OCI-LY3 (cell line): Measurements from ENCODE around the gene PIK3R6.

Experiments
- H2AFZ ChIP-seq: fragments of 200-600, 300-600 bp; shearing (Covaris generic); 2 replicates; pipeline ENCODE4 v1.6.0; 2014; ENCODE audit warnings: antibody characterized with exemption, low read depth, low read length
- H3K27ac ChIP-seq: fragments of 200-600, 300-600 bp; sonication (generic); 2 replicates; pipeline ENCODE4 v1.5.1; 2014; ENCODE audit warnings: mild to moderate bottlenecking, low read length, moderate library complexity, mixed read lengths
- H3K27me3 ChIP-seq: fragments of 200-600, 300-600 bp; sonication (generic); 2 replicates; pipeline ENCODE4 v1.6.1; 2014; ENCODE audit warnings: low read depth, low read length, mixed read lengths
- H3K36me3 ChIP-seq: fragments of 200-600, 300-600 bp; sonication (generic); replicated peaks from 2 replicates; pipeline ENCODE3; 2014; ENCODE audit warnings: low read depth, low read length, mixed read lengths
- H3K4me1 ChIP-seq: fragments of 300-600, 200-600 bp; sonication (generic); 2 replicates; pipeline ENCODE4 v1.6.1; 2014; ENCODE audit warnings: low read length, mixed read lengths
- H3K4me2 ChIP-seq: fragments of 200-600, 300-600 bp; sonication (generic); 2 replicates; pipeline ENCODE4 v1.6.1; 2014; ENCODE audit warnings: low read length, mixed read lengths
- H3K4me3 ChIP-seq: fragments of 300-600, 200-600 bp; sonication (generic); 2 replicates; pipeline ENCODE4 v1.5.1; 2014; ENCODE audit warnings: antibody characterized with exemption, mild to moderate bottlenecking, low read length, moderate library complexity
- H3K79me2 ChIP-seq: fragments of 300-600, 200-600 bp; shearing (Covaris generic); 2 replicates; pipeline ENCODE4 v1.6.1; 2014; ENCODE audit warnings: mild to moderate bottlenecking, low read length, mixed read lengths
- H3K9ac ChIP-seq: fragments of 300-600, 200-600 bp; shearing (Covaris generic); 2 replicates; pipeline ENCODE4 v1.6.0; 2014; ENCODE audit warnings: mild to moderate bottlenecking, low read length, moderate library complexity
- H3K9me3 ChIP-seq: fragments of 200-600, 300-600 bp; shearing (Covaris generic); 2 replicates; pipeline ENCODE4 v1.6.1; 2014; ENCODE audit warnings: low read length, mixed read lengths; ENCODE audit not compliant: insufficient read depth
- H4K20me1 ChIP-seq: fragments of 200-600, 300-600 bp; sonication (generic); 2 replicates; pipeline ENCODE4 v1.6.1; 2016; ENCODE audit warnings: low read length, mixed read lengths; ENCODE audit not compliant: insufficient read depth
- EZH2phosphoT487 ChIP-seq: fragments of 200-600 bp; shearing (Covaris generic); IDR thresholded peaks from 2 replicates; pipeline ENCODE4 v1.6.1; 2018; ENCODE audit warnings: antibody characterized with exemption, mixed run types, low read depth
- TF ChIP-seq, protein P1 (sequence below): fragments of 200-600, 300-600 bp; sonication (generic); IDR thresholded peaks from 2 replicates; pipeline ENCODE4 v1.5.1; 2014; ENCODE audit warnings: antibody characterized with exemption, low read length, low read depth

PIK3R6 gene

DNA sequence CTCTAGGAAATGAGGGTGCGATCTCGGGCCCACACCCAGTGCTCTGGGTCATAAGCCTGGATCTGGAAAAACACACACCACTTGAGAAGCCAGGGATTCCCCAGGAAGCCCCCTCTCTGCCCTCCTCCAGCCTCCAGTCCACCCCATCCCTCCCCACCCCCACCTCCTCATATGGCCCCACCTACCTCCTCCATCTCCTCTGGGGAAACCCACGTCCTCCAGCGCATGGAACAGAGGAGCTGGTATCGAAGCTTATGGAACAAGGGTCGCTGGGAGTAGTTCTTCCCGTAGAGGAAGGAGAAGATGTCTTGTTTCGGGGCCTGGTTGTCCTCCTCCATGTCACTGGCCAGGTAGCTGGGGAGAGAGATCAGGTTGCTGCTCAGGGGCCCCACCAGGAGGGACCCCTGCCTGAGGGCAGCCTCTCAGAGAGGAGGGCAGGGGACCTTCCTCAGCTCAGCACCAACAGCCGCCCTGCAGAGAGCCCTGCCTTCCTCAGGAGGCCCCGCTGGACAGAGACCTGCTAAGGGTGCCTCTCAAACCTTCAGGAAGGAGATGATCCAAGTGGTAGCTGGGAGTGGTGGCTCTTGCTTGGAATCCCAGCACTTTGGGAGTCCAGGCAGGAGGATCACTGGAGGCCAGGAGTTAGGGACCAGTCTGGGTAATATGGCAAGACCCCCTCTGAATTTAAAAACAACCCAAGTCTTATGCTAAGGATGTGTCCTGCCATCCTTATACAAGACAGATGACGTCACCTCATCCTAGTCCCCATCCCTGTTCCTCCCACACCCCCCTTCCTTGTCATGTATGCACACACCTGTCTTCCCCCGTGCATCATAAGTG, 114.1 kb downstream of the PIK3R6 start:
- no peak overlapping the region for H3K27ac ChIP-seq
- H3K27me3 ChIP-seq, result no peaks in the 10 kb centered on the region
- no peak overlapping the region for H3K4me3 ChIP-seq
- H4K20me1 ChIP-seq, result no peaks in the 10 kb centered on the region
- H3K4me1 ChIP-seq, result no peaks in the 10 kb centered on the region
- no peaks in the 10 kb centered on the region for H3K36me3 ChIP-seq
- H3K79me2 ChIP-seq, result no peaks in the 10 kb centered on the region
- H3K9ac ChIP-seq, result no peak overlapping the region
- no peak overlapping the region for H2AFZ ChIP-seq
- H3K9me3 ChIP-seq, result no peaks in the 10 kb centered on the region
- TF ChIP-seq, protein P1, sequence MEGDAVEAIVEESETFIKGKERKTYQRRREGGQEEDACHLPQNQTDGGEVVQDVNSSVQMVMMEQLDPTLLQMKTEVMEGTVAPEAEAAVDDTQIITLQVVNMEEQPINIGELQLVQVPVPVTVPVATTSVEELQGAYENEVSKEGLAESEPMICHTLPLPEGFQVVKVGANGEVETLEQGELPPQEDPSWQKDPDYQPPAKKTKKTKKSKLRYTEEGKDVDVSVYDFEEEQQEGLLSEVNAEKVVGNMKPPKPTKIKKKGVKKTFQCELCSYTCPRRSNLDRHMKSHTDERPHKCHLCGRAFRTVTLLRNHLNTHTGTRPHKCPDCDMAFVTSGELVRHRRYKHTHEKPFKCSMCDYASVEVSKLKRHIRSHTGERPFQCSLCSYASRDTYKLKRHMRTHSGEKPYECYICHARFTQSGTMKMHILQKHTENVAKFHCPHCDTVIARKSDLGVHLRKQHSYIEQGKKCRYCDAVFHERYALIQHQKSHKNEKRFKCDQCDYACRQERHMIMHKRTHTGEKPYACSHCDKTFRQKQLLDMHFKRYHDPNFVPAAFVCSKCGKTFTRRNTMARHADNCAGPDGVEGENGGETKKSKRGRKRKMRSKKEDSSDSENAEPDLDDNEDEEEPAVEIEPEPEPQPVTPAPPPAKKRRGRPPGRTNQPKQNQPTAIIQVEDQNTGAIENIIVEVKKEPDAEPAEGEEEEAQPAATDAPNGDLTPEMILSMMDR, result no peak
- no peak for TF ChIP-seq EZH2phosphoT487
- no peak overlapping the region for H3K4me2 ChIP-seq
